Neuronal stem cell (in vitro differentiated cells): ENCODE results near the gene MRPS6.

Experiments used
- DNase-seq: peaks from one replicate; pipeline ENCODE4 v3.0.0-alpha.2; 2013; ENCODE audit warnings: low spot score
- H2AFZ ChIP-seq: one replicate; pipeline ENCODE4 v1.6.1; 2013; ENCODE audit warnings: mild to moderate bottlenecking, low read length, inconsistent platforms
- H2AK5ac ChIP-seq: 2 replicates; pipeline ENCODE4 v1.6.1; 2013; ENCODE audit warnings: low read depth, mild to moderate bottlenecking, inconsistent platforms, low read length, moderate library complexity, mixed read lengths
- H2BK120ac ChIP-seq: 2 replicates; pipeline ENCODE4 v1.6.1; 2013; ENCODE audit warnings: low read depth, mild to moderate bottlenecking, inconsistent platforms, low read length, moderate library complexity, mixed read lengths
- H2BK12ac ChIP-seq: one replicate; pipeline ENCODE4 v1.6.1; 2013; ENCODE audit warnings: low read length, inconsistent platforms
- H2BK15ac ChIP-seq: 2 replicates; pipeline ENCODE4 v1.6.1; 2013; ENCODE audit warnings: mild to moderate bottlenecking, low read length, inconsistent platforms, mixed read lengths
- H2BK5ac ChIP-seq: one replicate; pipeline ENCODE4 v1.6.1; 2013; ENCODE audit warnings: inconsistent platforms, mild to moderate bottlenecking, low read length, moderate library complexity
- H3K14ac ChIP-seq: one replicate; pipeline ENCODE4 v1.6.1; 2013; ENCODE audit warnings: low read length, inconsistent platforms
- H3K18ac ChIP-seq: 2 replicates; pipeline ENCODE4 v1.6.1; 2013; ENCODE audit warnings: low read length, inconsistent platforms
- H3K23ac ChIP-seq: 2 replicates; pipeline ENCODE4 v1.6.1; 2013; ENCODE audit warnings: low read depth, mild to moderate bottlenecking, mixed read lengths, low read length, inconsistent platforms; ENCODE audit not compliant: poor library complexity
- H3K27ac ChIP-seq: replicated peaks from 3 replicates; pipeline ENCODE4 v1.5.1; 2013; ENCODE audit warnings: low read length, inconsistent platforms
- H3K27me3 ChIP-seq, 3 experiments: 2 replicates each; pipeline ENCODE4 v1.6.1; 2013; ENCODE audit warnings: low read length in 3 of 3, mild to moderate bottlenecking in 2 of 3, inconsistent platforms in 1 of 3, low read depth in 1 of 3, mixed read lengths in 1 of 3, moderate library complexity in 1 of 3; ENCODE audit not compliant: control insufficient read depth in 3 of 3, insufficient read depth in 3 of 3
- H3K36me3 ChIP-seq, 2 donors: replicated peaks in 1 of 2; 2 replicates each; pipeline ENCODE4 v1.6.1; 2013; ENCODE audit warnings: low read length in 2 of 2; ENCODE audit not compliant: control insufficient read depth in 2 of 2, insufficient read depth in 2 of 2
- H3K4ac ChIP-seq: 2 replicates; pipeline ENCODE4 v1.6.1; 2013; ENCODE audit warnings: inconsistent platforms, mild to moderate bottlenecking, low read length, moderate library complexity
- H3K4me1 ChIP-seq, 2 donors: 1 replicate in 1 of 2; 2 replicates in 1 of 2; pipeline ENCODE4 v1.6.1; 2013; ENCODE audit warnings: low read length in 2 of 2, low read depth in 1 of 2; ENCODE audit not compliant: control insufficient read depth in 2 of 2, insufficient read depth in 1 of 2
- H3K4me2 ChIP-seq: one replicate; pipeline ENCODE4 v1.6.1; 2013; ENCODE audit warnings: mild to moderate bottlenecking, low read length, inconsistent platforms; ENCODE audit not compliant: insufficient read depth, poor library complexity, severe bottlenecking
- H3K4me3 ChIP-seq, 2 donors: 2 replicates each; pipeline ENCODE4 v1.5.1; 2013; ENCODE audit warnings: low read length in 2 of 2, mild to moderate bottlenecking in 2 of 2, inconsistent platforms in 1 of 2, moderate library complexity in 1 of 2
- H3K79me1 ChIP-seq: one replicate; pipeline ENCODE4 v1.6.1; 2013; ENCODE audit warnings: low read depth, mild to moderate bottlenecking, inconsistent platforms, low read length, moderate library complexity
- H3K9ac ChIP-seq: one replicate; pipeline ENCODE4 v1.6.1; 2013; ENCODE audit warnings: mild to moderate bottlenecking, low read depth, low read length, inconsistent platforms; ENCODE audit not compliant: poor library complexity
- H3K9me3 ChIP-seq, 2 donors: replicated peaks in 1 of 2; 2 replicates each; pipeline versions ENCODE3 to v1.6.1; 2013; ENCODE audit warnings: low read length in 2 of 2, mild to moderate bottlenecking in 2 of 2, inconsistent platforms in 1 of 2, low read depth in 1 of 2, mixed read lengths in 1 of 2, moderate library complexity in 1 of 2; ENCODE audit not compliant: control insufficient read depth in 2 of 2, insufficient read depth in 1 of 2
- H4K8ac ChIP-seq: one replicate; pipeline ENCODE4 v1.6.1; 2013; ENCODE audit warnings: low read depth, mild to moderate bottlenecking, inconsistent platforms, low read length, moderate library complexity
- H4K91ac ChIP-seq: one replicate; pipeline ENCODE4 v1.6.1; 2013; ENCODE audit warnings: low read length, low read depth, mild to moderate bottlenecking, inconsistent platforms; ENCODE audit not compliant: poor library complexity
- WGBS, 2 donors: extraction: QIAGEN DNeasy Blood & Tissue Kit; methylation state at CpG; one replicate each; pipeline ENCODE4 v1.1.7; 2013; ENCODE audit warnings: missing lambda C conversion rate in 2 of 2, mixed read lengths in 1 of 2; ENCODE audit not compliant: insufficient read length in 2 of 2, insufficient replicate concordance in 1 of 2; ENCODE audit errors: extremely low coverage in 2 of 2; 5-methylcytosine and 5-hydroxymethylcytosine counted together

MRPS6 gene

GRCh38 chr21:34091032-34091431, 17.7 kb downstream of the MRPS6 start:
- Histone ChIP-seq H3K36me3 (peaks cover 15 to 49% of the 10 kb centered on the region in 2 donors), H3K4ac (no peak overlapping the region), H3K18ac (no peak overlapping the region), H4K8ac (no peak overlapping the region), H2AK5ac (no peak overlapping the region), H2AFZ (no peak overlapping the region), H3K4me3 (no peak overlapping the region), H3K9ac (no peak overlapping the region), H3K14ac (no peak overlapping the region), H3K4me1 (peaks cover 2 to 3% of the 10 kb centered on the region in 2 donors), H4K91ac (no peak overlapping the region), H2BK5ac (no peak overlapping the region), H3K9me3 (peaks cover 1 to 3% of the 10 kb centered on the region in 2 donors), H3K27ac (no peak overlapping the region), H3K27me3 (no peaks in the 10 kb centered on the region), H2BK15ac (no peak overlapping the region), H2BK12ac (no peak overlapping the region), H3K4me2 (no peak overlapping the region), H3K79me1 (peaks cover 2% of the 10 kb centered on the region), H2BK120ac (no peak overlapping the region), H3K23ac (no peak overlapping the region)
- WGBS, 2 donors, result no CpG with 5 or more reads among the region's 4 CpGs
- DNase-seq, result no peak

GRCh38 chr21:34091607-34092006, 18.2 kb downstream of the MRPS6 start:
- H2BK5ac ChIP-seq, result no peak overlapping the region
- H2AFZ ChIP-seq, result no peak overlapping the region
- no peaks in the 10 kb centered on the region for H3K27me3 ChIP-seq
- H3K27ac ChIP-seq, result no peak overlapping the region
- H3K4me3 ChIP-seq, result no peak overlapping the region
- H3K4me1 ChIP-seq, result peaks cover 2 to 7% of the 10 kb centered on the region in 2 donors
- H2AK5ac ChIP-seq, result no peak overlapping the region
- no peak overlapping the region for H4K91ac ChIP-seq
- no peak overlapping the region for H2BK120ac ChIP-seq
- no peak overlapping the region for H3K4me2 ChIP-seq
- H4K8ac ChIP-seq, result no peak overlapping the region
- H3K4ac ChIP-seq, result no peak overlapping the region
- peaks cover 2% of the 10 kb centered on the region for H3K79me1 ChIP-seq
- no peak overlapping the region for H3K23ac ChIP-seq
- H3K18ac ChIP-seq, result no peak overlapping the region
- H3K36me3 ChIP-seq, result peaks cover 18 to 53% of the 10 kb centered on the region in 2 donors
- WGBS, 2 donors, result no CpG with 5 or more reads among the region's 2 CpGs
- H3K9ac ChIP-seq, result no peak overlapping the region
- no peak overlapping the region for H2BK15ac ChIP-seq
- no peak overlapping the region for H2BK12ac ChIP-seq
- H3K9me3 ChIP-seq, result peaks cover 1 to 3% of the 10 kb centered on the region in 2 donors
- H3K14ac ChIP-seq, result no peak overlapping the region
- no peak for DNase-seq

GRCh38 chr21:34092262-34092921, 19.0 kb downstream of the MRPS6 start:
- Histone ChIP-seq H2AK5ac (no peak overlapping the region), H3K9ac (no peak overlapping the region), H3K18ac (no peak overlapping the region), H3K4me3 (no peak overlapping the region), H2BK12ac (no peak overlapping the region), H3K27me3 (no peaks in the 10 kb centered on the region), H3K4me2 (no peak overlapping the region), H2BK5ac (no peak overlapping the region), H2AFZ (no peak overlapping the region), H3K14ac (no peak overlapping the region), H3K36me3 (peaks cover 18 to 59% of the 10 kb centered on the region in 2 donors), H3K27ac (no peak overlapping the region), H3K9me3 (peaks cover 0 to 3% of the 10 kb centered on the region in 2 donors), H3K23ac (no peak overlapping the region), H3K79me1 (no peaks in the 10 kb centered on the region), H4K8ac (no peak overlapping the region), H2BK15ac (no peak overlapping the region), H4K91ac (no peak overlapping the region), H3K4ac (no peak overlapping the region), H2BK120ac (no peak overlapping the region), H3K4me1 (peaks cover 2 to 4% of the 10 kb centered on the region in 2 donors)
- no peak for DNase-seq
- WGBS, 2 donors, result no CpG with 5 or more reads among the region's 6 CpGs

GRCh38 chr21:34093083-34093482, 19.7 kb downstream of the MRPS6 start:
- Histone ChIP-seq H3K23ac (no peak overlapping the region), H3K4me1 (peaks cover 2 to 4% of the 10 kb centered on the region in 2 donors), H3K79me1 (no peaks in the 10 kb centered on the region), H3K36me3 (peaks cover 18 to 60% of the 10 kb centered on the region in 2 donors), H2BK12ac (no peak overlapping the region), H2BK5ac (no peak overlapping the region), H3K4ac (no peak overlapping the region), H4K8ac (no peak overlapping the region), H2BK15ac (no peak overlapping the region), H4K91ac (no peak overlapping the region), H2AK5ac (no peak overlapping the region), H3K9ac (no peak overlapping the region), H3K4me3 (no peak overlapping the region), H3K14ac (no peak overlapping the region), H2AFZ (no peak overlapping the region), H3K27me3 (no peaks in the 10 kb centered on the region), H3K27ac (no peak overlapping the region), H3K18ac (no peak overlapping the region), H3K9me3 (peaks cover 0 to 3% of the 10 kb centered on the region in 2 donors), H3K4me2 (no peak overlapping the region), H2BK120ac (no peak overlapping the region)
- no CpG with 5 or more reads among the region's 3 CpGs for WGBS, 2 donors
- DNase-seq, result no peak
